Small intestine (tissue), 7 donors: ENCODE data around the gene FMO2. TPM values are rescaled to one million over a fixed set of nuclear protein-coding genes. Genes with fewer than 3 reads are reported as not detected.
A peak's percentile ranks its signal among the peaks of the same experiment; 100 is the strongest.
"Not testable (repeated sequence)": the region's sequence is repeated elsewhere in the genome, so short reads cannot be mapped to it uniquely, and the experiment has no call there.

Experiments
- DNase-seq, 2 donors: peaks; one replicate each; pipeline versions ENCODE4 v3.0.0 to v3.0.0-alpha.2; 2013
- FAIRE-seq: peaks from 2 replicates; lab custom pipeline; 2012; peaks lifted over from hg19 to GRCh38; lab: Jason Lieb, UNC
- H3K27ac ChIP-seq, 3 donors: one replicate each; pipeline ENCODE4 v1.5.1; 2013; ENCODE audit warnings: low read length in 2 of 3, mild to moderate bottlenecking in 2 of 3, control low read depth in 1 of 3, inconsistent platforms in 1 of 3, low read depth in 1 of 3, moderate library complexity in 1 of 3
- H3K27me3 ChIP-seq, 3 donors: one replicate each; pipeline ENCODE4 v1.6.1; 2013; ENCODE audit warnings: low read length in 3 of 3, inconsistent platforms in 1 of 3; ENCODE audit not compliant: control insufficient read depth in 3 of 3, insufficient read depth in 3 of 3
- H3K36me3 ChIP-seq, 3 donors: one replicate each; pipeline ENCODE4 v1.6.1; 2013; ENCODE audit warnings: low read length in 3 of 3, inconsistent platforms in 1 of 3, low read depth in 1 of 3, mild to moderate bottlenecking in 1 of 3, moderate library complexity in 1 of 3; ENCODE audit not compliant: control insufficient read depth in 3 of 3, insufficient read depth in 2 of 3
- H3K4me1 ChIP-seq, 3 donors: one replicate each; pipeline ENCODE4 v1.6.1; 2013; ENCODE audit warnings: low read length in 2 of 3, inconsistent platforms in 1 of 3, low read depth in 1 of 3, mild to moderate bottlenecking in 1 of 3, moderate library complexity in 1 of 3; ENCODE audit not compliant: control insufficient read depth in 3 of 3, insufficient read depth in 2 of 3
- H3K4me3 ChIP-seq, 3 donors: one replicate each; pipeline ENCODE4 v1.5.1; 2013; ENCODE audit warnings: low read length in 3 of 3, control low read depth in 1 of 3, inconsistent platforms in 1 of 3, low read depth in 1 of 3, mild to moderate bottlenecking in 1 of 3, moderate library complexity in 1 of 3
- H3K9me3 ChIP-seq, 2 donors: one replicate each; pipeline ENCODE4 v1.6.1; 2013; ENCODE audit warnings: low read depth in 1 of 2, low read length in 1 of 2; ENCODE audit not compliant: control insufficient read depth in 2 of 2, insufficient read depth in 1 of 2
- WGBS, 3 donors: extraction: QIAGEN DNeasy Blood & Tissue Kit; methylation state at CpG; one replicate each; pipeline ENCODE4 v1.1.7; 2013; 5-methylcytosine and 5-hydroxymethylcytosine counted together
- polyA plus RNA-seq, 4 donors: library from polyadenylated mRNA; stranded (reverse) in 3 of 4; unstranded in 1 of 4; fragments of 200-250 nt in 3 of 4; fragments of 120-200 nt in 1 of 4; gene quantifications; one replicate each; pipeline versions ENCODE4 v1.2.1 to v1.2.3, GENCODE V29; 2013
- donor health status: healthy with polysubstance abuse.
- donor health status: control.
- donor health status: control.
- donor health status: Bipolar disorder and iron deficiency.
- donor health status: healthy.

FMO2 gene
- polyA plus RNA-seq, 4 donors = 0.06 to 1.6 (median 0.65) TPM

- peaks cover 0 to 12% of the 10 kb centered on the region in 2 donors for H3K9me3 ChIP-seq
- no peak overlapping the region for H3K27ac ChIP-seq
- WGBS, 3 donors = 0 to 84% (median 83%) methylated on average over 1 of the region's 1 CpG
- H3K27me3 ChIP-seq = no peaks in the 10 kb centered on the region
- no peaks in the 10 kb centered on the region for H3K36me3 ChIP-seq
- H3K4me1 ChIP-seq = peaks cover 0 to 6% (median 3%) of the 10 kb centered on the region in 3 donors
- FAIRE-seq = no peak
- DNase-seq = no peak
- H3K4me3 ChIP-seq = no peak overlapping the region
Observed at GRCh38 chr1:171218661-171219060, 33.6 kb downstream of the FMO2 start.

DNA sequence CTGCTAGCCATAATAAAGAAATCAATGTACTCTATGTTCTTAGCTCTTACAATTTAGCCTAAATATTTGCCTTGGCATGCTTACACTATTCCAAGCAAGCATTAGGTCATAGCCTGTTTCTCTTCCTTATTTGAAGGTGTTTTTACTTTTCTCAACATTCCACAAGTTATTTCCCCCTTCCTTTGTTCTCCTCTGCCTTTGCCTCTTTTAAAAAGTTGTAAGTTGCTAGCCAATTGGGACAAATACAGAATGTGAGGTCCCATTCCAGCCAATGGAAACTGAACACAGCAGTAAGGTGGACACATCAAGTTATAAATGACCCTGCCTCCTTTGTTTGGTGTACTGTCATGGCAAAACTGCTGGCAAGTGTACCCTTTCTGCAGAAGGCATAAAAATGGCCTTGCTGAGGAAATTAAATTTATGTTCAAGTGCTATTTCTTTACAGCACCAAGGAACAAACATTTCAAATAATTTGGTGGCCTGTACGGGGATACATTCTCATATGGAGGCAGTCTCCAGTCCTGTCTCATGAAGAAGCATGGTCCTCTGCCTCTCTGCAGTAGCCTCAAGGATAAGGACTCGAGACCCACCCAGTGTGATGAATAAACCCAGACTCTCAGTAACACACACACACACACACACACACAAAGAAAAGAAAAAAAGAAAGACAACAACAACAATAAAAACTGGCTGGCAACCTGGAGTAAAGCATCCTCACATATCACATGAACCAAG lies 34.4 kb downstream of the FMO2 start:
- Histone ChIP-seq H3K4me1 (peaks cover 0 to 6% (median 3%) of the 10 kb centered on the region in 3 donors), H3K27me3 (no peaks in the 10 kb centered on the region), H3K9me3 (peaks cover 0 to 8% of the 10 kb centered on the region in 2 donors), H3K27ac (peak overlapping the region in 1 of 3 donors; percentile 24), H3K4me3 (no peak overlapping the region), H3K36me3 (no peaks in the 10 kb centered on the region)
- WGBS, 3 donors = 72 to 82% (median 80%) methylated on average over 2 of the region's 2 CpGs
- DNase-seq (no peak), FAIRE-seq (no peak)

GRCh38 chr1:171220081-171220420 lies 35.0 kb downstream of the FMO2 start:
- H3K4me3 ChIP-seq = no peak overlapping the region
- no peaks in the 10 kb centered on the region for H3K27me3 ChIP-seq
- no peak overlapping the region for H3K27ac ChIP-seq
- DNase-seq = no peak
- peaks cover 0 to 8% of the 10 kb centered on the region in 2 donors for H3K9me3 ChIP-seq
- no peak for FAIRE-seq
- H3K36me3 ChIP-seq = no peaks in the 10 kb centered on the region
- H3K4me1 ChIP-seq = peaks cover 0 to 6% (median 3%) of the 10 kb centered on the region in 3 donors
- WGBS, 3 donors = 66 to 80% (median 73%) methylated on average over 2 of the region's 2 CpGs

- no peaks in the 10 kb centered on the region for H3K27me3 ChIP-seq
- FAIRE-seq = no peak
- WGBS, 3 donors = 59 to 84% (median 83%) methylated on average over 11 of the region's 11 CpGs
- no peaks in the 10 kb centered on the region for H3K36me3 ChIP-seq
- peak overlapping the region in 1 of 3 donors; percentile 14 for H3K4me3 ChIP-seq
- peaks cover 0 to 8% of the 10 kb centered on the region in 2 donors for H3K9me3 ChIP-seq
- H3K27ac ChIP-seq = peak overlapping the region in 2 of 3 donors; percentile 4 to 43
- DNase-seq = peak in 1 of 2 donors; percentile 12
- peaks cover 0 to 6% (median 3%) of the 10 kb centered on the region in 3 donors for H3K4me1 ChIP-seq
Observed at GRCh38 chr1:171220581-171221054, 35.5 kb downstream of the FMO2 start.

DNA sequence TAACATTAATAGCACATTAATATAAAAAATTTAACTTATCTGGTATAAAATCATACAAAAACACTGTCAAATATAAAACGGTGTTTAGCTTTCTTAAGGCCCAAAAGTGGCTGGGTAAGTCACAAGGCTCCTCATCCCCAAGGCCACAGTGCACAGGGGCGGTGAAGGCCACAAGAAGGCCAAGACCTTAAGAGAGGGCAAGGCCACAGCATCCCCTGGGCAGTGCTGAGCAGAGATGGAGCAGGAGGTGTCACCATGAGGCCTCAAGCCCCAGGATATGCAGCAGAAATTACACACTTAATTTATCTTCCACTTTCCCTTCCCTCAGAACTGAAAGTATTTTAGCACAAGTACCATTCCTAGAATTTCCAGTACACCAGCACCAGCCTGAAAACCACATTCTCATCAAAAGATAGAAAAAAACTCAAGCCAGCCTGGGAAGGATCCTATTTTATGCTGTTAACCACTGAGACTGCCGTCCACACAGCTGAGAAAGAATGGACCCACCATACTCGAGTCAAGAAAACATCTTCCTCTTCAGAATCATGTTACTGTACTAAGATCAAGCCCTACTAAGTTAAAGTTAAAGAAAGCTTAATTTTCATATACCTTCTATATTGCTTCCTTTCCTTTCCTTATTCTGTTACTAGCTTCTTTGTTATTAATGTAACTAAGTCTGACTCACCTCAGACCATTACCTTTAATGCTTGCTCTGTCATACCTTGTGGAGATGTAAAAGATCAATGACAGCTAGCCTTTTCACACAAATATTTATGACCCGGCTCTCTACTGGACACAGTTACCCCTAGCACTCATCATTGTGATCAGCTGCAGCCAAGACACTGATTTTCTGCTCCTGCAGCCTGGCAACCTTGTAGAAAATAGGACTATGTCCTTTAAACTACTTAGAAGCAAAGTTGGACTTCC lies 36.8 kb downstream of the FMO2 start:
- no peak overlapping the region for H3K4me3 ChIP-seq
- H3K27ac ChIP-seq = no peak overlapping the region
- no peak for FAIRE-seq
- H3K4me1 ChIP-seq = peaks cover 0 to 6% (median 3%) of the 10 kb centered on the region in 3 donors
- no peaks in the 10 kb centered on the region for H3K36me3 ChIP-seq
- H3K9me3 ChIP-seq = peaks cover 0 to 8% of the 10 kb centered on the region in 2 donors
- 66 to 82% (median 77%) methylated on average over 5 of the region's 5 CpGs for WGBS, 3 donors
- peak in 1 of 2 donors; percentile 10 for DNase-seq
- no peaks in the 10 kb centered on the region for H3K27me3 ChIP-seq

- H3K27me3 ChIP-seq = no peaks in the 10 kb centered on the region
- WGBS, 3 donors = 80 to 94% (median 82%) methylated on average over 5 of the region's 5 CpGs
- peaks cover 0 to 6% (median 3%) of the 10 kb centered on the region in 3 donors for H3K4me1 ChIP-seq
- no peak for FAIRE-seq
- H3K4me3 ChIP-seq = no peak overlapping the region
- no peak overlapping the region for H3K27ac ChIP-seq
- DNase-seq = no peak
- peaks cover 0 to 8% of the 10 kb centered on the region in 2 donors for H3K9me3 ChIP-seq
- H3K36me3 ChIP-seq = no peaks in the 10 kb centered on the region
Observed at GRCh38 chr1:171222936-171223335, 37.8 kb downstream of the FMO2 start.

GRCh38 chr1:171224257-171224656 lies 39.2 kb downstream of the FMO2 start:
- not testable (repeated sequence) for H3K4me3 ChIP-seq, H3K27me3 ChIP-seq, H3K36me3 ChIP-seq, H3K9me3 ChIP-seq, FAIRE-seq, DNase-seq, H3K4me1 ChIP-seq
- H3K27ac ChIP-seq = peak overlapping the region in 1 of 3 donors; percentile 38
- WGBS, 3 donors = 88 to 90% (median 89%) methylated on average over 4 of the region's 4 CpGs

DNA sequence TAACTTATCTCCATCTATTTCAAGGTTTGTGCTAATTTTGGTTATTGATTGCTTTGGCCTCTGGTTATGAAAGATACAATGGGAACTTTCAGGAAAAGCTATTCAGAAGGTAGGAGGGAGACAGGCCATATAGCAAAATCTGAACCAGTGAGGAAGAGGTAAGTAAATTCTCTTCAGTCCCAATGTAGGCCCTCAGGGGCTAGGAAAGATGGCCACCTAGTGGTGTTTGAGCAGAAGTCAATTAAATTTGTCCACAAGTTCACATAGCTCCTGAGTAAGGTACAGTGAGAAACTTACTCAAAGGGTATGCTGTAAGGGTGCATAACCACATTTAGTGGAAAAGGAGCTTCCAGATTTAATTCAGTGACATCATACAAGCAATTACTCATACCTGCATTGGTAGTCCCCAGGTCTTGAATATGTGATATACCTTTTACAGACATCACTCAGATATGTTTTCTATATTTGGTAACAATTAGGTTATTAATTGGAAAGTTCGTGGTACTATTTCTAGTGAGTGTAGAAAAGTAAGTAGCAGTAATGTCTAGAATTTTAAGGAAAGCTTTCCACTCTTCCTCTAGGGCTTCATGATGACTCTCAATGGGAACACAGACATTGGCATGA lies 41.8 kb downstream of the FMO2 start:
- Histone ChIP-seq H3K4me1 (peaks cover 0 to 3% (median 0%) of the 10 kb centered on the region in 3 donors), H3K9me3 (no peaks in the 10 kb centered on the region), H3K27me3 (no peaks in the 10 kb centered on the region), H3K4me3 (no peak overlapping the region), H3K36me3 (no peaks in the 10 kb centered on the region), H3K27ac (no peak overlapping the region)
- peak; percentile 74 to 81 for DNase-seq
- no peak for FAIRE-seq
- 74 to 88% (median 82%) methylated on average over 1 of the region's 1 CpG for WGBS, 3 donors
